Epidermal melanocyte (primary cell): ENCODE measurements around the gene GJB5.
"Not testable (repeated sequence)": the region's sequence is repeated elsewhere in the genome, so short reads cannot be mapped to it uniquely, and the experiment has no call there.

Experiments
- DNase-seq: peaks from one replicate; pipeline ENCODE4 v3.0.0; 2011; ENCODE audit warnings: low spot score; ENCODE audit not compliant: insufficient read length

GJB5 gene

DNA sequence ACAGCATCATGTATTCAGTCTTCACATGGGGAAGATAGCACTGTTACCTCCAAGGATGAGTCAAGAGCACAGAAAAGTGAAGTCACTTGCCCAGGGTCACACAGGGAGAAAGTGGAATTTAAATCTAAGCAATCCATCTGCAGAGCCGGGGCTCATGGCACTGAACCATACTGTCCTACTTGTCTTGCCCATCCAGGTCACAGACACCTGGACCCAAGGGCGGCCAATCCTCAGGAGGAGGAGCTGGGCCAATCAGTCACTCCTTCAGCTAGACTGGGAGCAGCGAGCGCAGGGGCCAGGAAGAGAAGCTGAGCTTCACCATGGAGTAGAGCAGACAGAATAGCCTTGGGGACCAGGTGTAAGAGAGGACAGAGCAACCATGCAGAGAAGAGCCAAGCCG is 9.2 kb upstream of the GJB5 start:
- no peak for DNase-seq

DNA sequence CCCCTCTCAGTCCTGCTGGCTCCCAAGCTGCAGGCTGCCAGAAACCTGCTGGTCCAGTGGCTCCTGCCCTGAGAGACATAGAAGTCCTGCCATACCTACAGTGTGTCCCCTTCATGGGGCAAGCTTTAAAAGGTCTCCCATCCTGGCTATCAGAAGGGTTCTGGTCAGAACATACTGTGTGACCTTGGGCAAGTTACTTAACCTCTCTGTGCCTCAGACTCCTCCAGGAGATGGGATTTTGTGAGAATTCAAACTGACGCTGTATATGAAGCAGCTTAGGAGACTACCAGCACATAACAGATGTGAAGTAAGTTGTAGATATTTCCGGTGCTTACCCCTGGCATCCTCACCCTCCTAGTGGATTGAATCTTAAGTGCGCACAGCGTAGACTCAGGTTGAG is 8.7 kb upstream of the GJB5 start:
- DNase-seq, result no peak

DNA sequence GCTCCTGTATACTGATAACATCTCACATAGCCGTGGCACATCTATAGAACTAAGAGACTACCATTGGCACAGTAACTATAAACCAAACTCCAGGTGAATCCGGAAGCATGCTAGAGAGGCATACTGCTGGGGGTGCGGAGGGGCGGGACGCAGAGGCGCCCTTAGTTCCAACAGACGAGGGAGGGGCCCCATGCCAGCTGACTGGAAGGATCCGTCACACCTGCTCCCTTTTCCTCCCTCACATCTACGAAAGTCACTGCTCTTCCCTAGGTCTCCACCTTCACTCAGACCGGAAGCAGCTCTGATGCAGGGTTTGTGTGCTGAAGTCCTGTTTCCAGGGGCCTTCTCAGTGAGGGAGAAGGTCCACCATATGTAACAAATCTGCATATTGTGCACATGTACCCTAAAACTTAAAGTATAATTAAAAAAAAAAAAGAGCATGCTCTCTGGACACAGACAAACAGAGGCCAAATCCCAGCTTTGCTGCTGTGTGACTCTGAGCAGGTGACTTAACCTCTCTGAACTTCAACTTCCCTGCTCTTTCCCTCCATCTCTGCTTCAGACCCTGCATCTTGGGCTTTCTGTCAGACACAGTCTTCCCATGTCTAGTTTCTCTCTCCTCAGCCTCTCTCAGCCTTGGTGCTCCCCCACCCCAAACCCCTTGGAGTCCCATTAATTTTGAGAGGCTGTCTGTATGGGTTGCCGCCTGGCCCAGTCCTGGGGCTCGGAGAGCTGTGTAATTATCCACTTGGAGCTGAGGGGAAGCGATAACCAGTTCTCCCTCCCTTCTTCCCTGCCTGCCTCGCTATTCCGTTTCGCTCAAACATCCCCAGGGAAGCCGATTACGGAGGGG is 7.8 kb upstream of the GJB5 start:
- no peak for DNase-seq

DNA sequence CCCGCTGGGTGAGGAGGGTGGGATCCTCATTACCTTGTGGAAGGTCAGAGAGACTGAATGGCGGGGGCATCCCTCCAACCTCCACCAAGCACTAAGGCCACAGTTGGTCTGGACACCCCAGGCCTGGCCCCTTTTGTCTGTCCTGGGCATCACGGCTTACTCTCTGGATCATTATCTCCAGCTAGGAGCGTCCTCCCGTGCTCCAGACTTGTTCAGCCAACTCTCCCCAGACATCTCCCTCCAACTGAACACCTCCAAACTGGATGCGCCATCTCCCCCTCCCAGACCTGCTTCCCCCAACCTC is 7.3 kb upstream of the GJB5 start:
- no peak for DNase-seq

DNA sequence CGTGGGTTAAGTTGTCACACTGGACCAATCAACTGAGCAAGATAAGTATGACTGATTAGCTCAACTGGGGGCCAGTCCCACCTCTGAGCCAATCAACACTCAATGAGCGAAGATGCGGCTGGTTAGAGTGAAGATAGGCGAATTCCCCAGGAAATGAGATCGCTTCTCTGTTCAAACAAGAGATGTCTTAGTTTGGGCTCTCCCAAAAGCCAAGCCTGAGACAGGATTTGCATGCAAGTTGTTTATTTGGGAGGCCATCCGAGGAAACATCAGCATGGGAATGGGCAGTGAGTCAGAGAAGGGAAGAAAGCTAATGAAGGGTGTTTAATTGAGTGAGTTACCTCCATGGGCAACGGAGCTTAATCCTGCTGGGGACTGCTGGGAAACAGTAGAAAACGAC is 4.9 kb upstream of the GJB5 start:
- no peak for DNase-seq

DNA sequence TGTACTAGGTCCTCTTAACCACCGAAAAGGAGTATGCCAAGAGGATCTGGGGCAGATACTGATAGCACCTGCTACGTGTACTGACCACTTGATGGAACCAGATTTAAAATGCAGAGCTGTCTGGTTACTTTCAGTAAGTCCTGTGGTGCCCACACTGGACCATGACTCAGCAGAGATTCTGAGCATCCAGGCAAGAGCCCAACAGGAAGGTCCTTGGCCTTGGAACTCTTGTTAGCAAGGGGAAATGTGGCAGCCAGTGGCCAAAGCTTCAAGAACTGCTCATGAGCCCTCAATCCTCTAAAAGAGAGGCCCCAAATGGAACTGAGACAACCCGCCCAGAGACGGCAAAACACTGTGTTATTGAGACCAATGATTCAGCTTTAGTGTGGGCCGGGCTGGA is 4.2 kb upstream of the GJB5 start:
- DNase-seq, result no peak

DNA sequence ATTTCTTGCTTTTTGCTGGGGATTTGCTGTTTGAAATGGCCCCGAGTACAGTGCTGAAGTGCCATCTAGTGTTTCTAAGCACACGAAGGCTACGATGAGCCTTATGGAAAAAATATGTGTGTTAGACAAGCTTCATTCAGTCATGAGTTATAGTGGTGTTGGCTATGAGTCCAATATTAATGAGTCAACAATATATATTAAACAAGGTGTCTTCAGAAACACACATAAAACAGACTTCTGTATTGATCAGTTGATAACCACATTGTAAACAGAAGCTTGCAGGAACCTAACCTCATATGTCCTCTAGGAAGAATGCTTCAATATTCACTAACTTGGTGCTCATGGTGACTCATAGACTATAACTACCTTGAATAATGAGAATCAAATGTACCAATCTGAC is 1.7 kb upstream of the GJB5 start:
- no peak for DNase-seq

DNA sequence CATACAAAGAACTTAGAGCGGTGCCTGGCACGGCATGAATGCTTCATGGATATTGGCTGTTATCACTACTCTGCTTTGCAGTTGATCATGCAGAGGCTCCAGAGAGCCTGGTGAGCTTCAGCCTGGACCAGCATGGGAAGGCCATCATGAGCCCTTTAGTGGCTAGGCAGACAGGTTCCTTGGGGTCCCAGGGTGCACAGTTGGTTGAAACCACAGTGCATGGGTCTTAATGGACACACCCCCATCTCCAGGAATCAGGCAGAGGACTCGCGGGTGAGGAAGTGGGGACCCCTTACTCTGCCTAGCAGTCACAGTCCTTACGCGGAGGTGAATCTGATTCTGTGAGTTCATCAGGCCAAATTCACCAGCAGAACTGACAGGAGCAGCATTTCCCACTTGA is 1.1 kb downstream of the GJB5 start:
- no peak for DNase-seq

DNA sequence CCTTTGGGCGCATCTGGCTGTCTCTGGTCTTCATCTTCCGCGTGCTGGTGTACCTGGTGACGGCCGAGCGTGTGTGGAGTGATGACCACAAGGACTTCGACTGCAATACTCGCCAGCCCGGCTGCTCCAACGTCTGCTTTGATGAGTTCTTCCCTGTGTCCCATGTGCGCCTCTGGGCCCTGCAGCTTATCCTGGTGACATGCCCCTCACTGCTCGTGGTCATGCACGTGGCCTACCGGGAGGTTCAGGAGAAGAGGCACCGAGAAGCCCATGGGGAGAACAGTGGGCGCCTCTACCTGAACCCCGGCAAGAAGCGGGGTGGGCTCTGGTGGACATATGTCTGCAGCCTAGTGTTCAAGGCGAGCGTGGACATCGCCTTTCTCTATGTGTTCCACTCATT is 2.5 kb downstream of the GJB5 start:
- no peak for DNase-seq

DNA sequence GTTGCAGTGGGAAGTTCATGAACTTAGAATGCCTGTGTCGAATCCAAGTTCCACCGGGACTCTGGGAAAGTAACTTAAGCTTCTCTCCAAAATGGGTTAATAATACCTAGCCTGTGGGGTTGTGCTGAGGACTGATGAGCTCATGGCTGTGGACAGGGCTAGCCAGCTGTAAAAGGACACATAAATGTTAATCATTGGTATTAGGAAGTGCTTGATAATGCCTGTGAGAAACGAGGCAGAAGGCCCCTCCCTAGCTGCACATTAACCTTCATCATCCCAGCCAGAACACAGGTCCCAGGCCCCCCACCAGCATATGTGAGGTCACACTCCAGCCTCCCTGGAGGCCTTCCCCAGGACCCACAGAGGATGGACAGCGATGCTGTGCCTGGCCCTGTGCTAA is 3.9 kb downstream of the GJB5 start:
- no peak for DNase-seq

DNA sequence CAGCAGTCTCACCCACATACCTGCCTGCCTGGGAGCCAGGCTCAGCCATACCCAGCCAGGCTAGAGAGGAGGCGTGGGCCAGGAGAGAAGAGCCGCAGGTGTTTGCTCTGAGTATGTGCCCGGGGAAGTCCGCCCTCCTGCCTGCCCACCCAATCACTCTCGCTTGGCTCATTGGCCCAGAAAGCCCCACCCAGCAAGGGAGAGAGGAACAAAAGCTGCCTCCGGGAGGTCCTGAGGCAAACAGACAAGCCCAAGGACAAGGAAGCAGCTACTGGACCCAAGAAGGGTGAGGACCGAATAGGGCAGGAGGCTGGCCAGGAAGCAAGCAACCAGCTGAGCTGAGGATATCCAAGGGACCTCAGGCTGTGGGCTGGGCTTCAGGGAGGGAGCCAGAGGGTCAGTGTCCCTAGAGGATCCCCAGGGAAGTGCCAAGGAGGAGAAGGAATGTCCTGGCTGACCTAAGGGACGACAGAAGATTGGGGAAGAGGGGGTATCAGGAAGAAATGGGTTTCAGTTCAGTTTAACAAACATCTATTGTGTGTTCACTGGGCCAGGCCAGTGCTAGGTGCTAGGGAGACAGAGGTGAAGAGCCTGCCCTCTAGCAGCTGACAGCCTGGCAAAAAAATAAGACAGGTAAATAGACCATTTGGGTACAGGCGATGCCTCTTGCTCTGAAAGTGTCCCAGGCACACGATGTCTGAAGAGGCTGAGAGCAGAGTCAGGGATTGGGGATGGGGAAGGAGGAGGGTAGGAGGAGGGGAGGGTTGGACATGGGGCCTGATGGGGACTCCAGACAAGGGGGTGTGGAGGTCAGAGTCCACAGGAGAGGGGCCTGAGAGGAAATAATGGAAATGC is 4.9 kb downstream of the GJB5 start, which contains the start of gene GJB4:
Gene GJB4, plus strand, starts transcription at position 238 of the 855 bp plus-strand sequence. CDS start 1,515 bp downstream, outside the sequence.
- no peak for DNase-seq

DNA sequence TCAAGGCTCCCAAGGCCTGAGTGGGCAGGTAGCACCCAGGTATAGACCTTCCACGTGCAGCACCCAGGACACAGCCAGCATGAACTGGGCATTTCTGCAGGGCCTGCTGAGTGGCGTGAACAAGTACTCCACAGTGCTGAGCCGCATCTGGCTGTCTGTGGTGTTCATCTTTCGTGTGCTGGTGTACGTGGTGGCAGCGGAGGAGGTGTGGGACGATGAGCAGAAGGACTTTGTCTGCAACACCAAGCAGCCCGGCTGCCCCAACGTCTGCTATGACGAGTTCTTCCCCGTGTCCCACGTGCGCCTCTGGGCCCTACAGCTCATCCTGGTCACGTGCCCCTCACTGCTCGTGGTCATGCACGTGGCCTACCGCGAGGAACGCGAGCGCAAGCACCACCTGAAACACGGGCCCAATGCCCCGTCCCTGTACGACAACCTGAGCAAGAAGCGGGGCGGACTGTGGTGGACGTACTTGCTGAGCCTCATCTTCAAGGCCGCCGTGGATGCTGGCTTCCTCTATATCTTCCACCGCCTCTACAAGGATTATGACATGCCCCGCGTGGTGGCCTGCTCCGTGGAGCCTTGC is 6.4 kb downstream of the GJB5 start:
- DNase-seq, result no peak

DNA sequence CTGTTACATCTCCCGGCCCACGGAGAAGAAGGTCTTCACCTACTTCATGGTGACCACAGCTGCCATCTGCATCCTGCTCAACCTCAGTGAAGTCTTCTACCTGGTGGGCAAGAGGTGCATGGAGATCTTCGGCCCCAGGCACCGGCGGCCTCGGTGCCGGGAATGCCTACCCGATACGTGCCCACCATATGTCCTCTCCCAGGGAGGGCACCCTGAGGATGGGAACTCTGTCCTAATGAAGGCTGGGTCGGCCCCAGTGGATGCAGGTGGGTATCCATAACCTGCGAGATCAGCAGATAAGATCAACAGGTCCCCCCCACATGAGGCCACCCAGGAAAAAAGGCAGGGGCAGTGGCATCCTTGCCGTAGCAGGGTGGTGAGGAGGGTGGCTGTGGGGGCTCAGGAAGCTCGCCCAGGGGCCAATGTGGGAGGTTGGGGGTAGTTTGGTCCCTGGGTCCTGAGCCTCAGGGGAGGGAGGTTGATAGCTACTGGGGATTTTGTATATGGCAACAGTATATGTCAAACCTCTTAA is 7.0 kb downstream of the GJB5 start:
- no peak for DNase-seq

DNA sequence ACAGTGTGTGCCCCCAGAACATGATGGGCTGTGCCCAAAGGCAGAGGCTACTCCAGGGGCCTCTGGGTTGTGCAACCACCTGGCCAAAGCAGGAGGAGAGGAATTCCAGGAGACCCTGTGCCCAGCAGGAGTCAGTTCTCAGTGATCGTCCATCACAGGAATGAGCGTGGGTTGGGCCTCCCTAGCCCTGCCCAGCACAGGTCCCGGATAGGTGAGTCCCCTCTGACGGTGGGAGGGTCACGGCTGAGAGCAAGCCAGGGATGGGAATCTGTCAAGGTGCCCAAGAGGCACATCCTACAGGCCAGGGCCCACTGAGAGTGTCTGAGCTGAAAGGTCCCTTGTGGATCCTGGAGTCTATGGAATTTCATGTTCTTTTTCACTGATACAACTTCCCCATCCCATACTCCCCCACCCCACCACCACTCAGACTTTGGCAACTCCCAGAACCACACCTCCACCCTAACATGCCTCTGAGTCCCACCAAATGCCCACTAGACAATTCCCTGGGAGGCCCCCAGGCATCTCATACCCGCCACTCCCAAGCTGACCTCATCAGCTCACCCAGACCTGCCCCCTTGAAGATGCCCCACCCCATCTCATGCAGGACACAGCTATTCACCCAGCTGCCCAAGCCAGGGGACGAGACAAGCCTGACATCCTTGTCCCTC is 7.8 kb downstream of the GJB5 start:
- DNase-seq, result no peak

DNA sequence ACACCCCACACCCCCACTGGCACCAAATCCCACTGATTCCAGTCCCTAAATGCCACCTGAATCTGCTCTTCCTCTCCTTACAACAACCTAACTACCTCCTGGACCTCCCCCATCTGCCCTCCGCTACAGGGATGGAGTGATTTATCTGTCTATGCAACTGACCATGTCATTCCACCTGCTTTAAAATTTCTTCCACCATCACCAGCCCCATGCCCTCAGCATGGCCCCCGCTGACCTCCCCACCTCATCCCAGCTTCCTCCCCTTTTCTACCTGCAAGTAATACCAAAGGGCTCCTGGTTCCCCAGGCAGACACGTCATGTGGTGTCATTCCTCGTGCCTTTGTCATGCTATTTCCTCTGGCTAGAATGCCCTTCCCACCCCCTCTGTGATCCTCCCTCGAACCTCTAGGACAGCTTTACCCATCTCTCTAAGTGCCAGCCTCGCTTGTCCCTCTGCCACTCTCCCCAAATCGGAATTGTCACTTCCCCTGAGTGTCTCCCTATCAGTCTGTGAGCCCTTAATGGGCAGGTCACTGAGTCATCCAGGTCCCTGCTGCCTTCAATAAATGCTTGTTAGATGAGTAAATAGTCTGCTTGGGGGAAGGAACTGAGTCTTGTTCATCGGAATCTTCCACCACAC is 8.4 kb downstream of the GJB5 start:
- no peak for DNase-seq

DNA sequence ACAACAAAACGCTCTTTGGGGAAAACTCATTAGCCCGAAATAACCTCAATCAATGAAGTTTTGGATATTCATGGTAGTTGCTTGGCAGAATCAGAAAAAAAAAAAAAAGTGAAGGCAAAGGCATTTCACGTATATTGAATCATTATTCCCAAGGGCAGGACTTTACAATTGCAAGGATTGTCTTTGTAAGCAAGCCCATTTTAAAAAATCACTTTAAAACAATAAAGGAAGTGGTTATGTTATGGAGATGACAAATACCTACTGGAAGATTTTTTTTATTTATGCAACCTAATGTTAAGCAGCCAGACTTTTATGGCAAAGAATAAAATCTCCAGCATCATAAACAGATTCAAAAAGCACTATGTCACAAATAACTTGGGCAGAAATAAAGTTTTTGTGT is 14.0 kb downstream of the GJB5 start:
- DNase-seq, result no peak

DNA sequence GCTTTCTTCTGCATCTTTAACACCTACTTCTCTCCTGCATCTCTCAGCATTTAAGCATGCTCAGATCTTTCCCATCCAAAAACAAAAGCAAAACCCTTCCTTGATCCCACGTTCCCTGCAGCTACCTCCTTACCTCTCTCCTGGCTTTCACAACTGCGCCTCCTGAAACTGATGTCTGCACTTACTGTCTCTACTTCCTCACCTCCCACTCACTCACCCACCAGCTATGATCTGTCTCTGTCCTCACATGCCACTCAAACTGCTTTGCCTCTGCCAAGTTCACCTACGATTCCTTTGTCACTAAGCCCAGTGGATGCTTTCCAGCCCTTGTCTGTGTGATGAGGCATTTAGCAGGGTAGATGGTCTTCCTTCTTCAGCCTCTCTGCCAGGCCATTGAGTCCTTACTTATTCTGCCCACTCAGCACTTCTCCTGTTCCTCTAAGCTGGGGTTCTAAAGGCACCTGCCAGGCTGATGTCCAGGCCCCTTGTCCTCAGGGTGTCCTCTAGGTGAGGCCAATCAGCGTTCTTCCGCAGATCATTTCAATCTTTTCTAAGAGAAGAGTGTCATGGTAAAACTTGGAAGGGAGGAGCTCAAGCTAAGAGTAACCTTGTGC is 16.2 kb downstream of the GJB5 start:
- no peak for DNase-seq

DNA sequence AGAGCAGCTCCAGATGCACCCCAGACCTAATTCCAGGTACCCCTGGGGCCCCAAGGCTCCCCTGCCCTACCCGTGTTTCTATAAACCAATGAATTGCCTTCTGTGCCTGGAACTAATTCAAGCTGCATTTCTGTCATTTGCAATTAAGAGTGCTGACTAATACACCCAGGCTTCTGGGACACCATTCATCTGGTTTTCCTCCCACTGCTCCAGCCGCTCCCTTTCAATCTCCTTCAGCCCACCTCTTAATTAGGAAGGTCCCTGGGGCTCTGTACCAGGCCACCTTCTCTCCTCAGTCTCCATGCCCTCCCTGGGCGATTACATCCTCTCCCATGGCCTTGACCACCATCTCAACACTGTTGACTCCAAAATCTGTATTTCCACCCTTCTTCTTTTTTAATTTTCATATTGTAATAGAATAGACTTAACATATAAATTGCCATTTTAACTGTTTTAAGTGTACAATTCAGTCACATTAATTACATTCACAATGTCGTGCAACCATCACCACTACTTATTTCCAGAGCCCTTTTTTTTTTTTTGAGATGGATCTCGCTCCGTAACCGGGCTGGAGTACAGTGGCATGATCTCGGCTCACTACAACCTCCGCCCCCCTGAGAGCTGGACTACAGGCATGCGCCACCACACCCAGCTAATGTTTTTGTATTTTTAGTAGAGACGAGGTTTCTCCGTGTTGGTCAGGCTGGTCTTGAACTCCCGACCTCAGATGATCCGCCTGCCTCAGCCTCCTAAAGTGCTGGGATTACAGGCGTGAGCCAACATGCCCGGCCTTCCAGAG is 16.9 kb downstream of the GJB5 start:
- DNase-seq, result no peak

DNA sequence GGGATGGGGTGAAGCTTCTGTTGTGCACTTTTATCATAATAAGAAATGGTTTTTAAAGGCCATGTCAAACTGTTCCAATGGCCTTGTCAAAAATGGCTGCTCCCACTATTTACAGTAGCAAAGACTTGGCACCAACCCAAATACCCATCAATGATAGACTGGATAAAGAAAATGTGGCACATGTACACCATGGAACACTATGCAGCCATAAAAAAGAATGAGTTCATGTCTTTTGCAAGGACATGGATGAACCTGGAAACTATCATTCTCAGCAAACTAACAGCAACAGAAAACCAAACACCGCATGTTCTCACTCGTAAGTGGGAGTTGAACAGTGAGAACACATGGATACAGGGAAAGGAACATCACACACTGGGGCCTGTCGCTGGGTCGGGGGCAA is 18.3 kb downstream of the GJB5 start:
- not testable (repeated sequence) for DNase-seq

DNA sequence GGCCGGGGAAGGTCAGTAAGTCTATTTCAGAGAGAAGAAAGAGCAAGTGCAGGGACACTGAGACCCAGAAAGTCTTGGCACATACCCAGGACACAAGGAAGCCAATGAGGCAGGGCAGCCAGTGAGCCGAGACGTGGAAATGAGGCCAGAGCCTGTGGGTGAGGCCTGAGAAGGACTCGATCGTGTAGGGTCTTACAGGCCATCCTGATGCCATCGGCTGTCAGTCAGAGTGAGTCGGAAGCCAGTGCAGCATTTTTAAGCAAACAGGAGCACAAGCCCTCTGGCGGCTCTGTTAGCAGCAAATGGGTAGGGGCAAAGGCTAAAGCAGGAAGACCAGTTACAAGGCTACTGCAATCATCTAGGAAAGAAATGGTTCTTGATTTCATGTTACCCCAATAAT is 20.1 kb downstream of the GJB5 start:
- DNase-seq, result no peak
